Neuronal stem cell (in vitro differentiated cells): ENCODE results near the gene DRD4.
A peak's percentile ranks its signal among the peaks of the same experiment; 100 is the strongest.

Experiments used
- DNase-seq: peaks from one replicate; pipeline ENCODE4 v3.0.0-alpha.2; 2013; ENCODE audit warnings: low spot score
- H2AFZ ChIP-seq: one replicate; pipeline ENCODE4 v1.6.1; 2013; ENCODE audit warnings: mild to moderate bottlenecking, low read length, inconsistent platforms
- H2AK5ac ChIP-seq: 2 replicates; pipeline ENCODE4 v1.6.1; 2013; ENCODE audit warnings: low read depth, mild to moderate bottlenecking, inconsistent platforms, low read length, moderate library complexity, mixed read lengths
- H2BK120ac ChIP-seq: 2 replicates; pipeline ENCODE4 v1.6.1; 2013; ENCODE audit warnings: low read depth, mild to moderate bottlenecking, inconsistent platforms, low read length, moderate library complexity, mixed read lengths
- H2BK12ac ChIP-seq: one replicate; pipeline ENCODE4 v1.6.1; 2013; ENCODE audit warnings: low read length, inconsistent platforms
- H2BK15ac ChIP-seq: 2 replicates; pipeline ENCODE4 v1.6.1; 2013; ENCODE audit warnings: mild to moderate bottlenecking, low read length, inconsistent platforms, mixed read lengths
- H2BK5ac ChIP-seq: one replicate; pipeline ENCODE4 v1.6.1; 2013; ENCODE audit warnings: inconsistent platforms, mild to moderate bottlenecking, low read length, moderate library complexity
- H3K14ac ChIP-seq: one replicate; pipeline ENCODE4 v1.6.1; 2013; ENCODE audit warnings: low read length, inconsistent platforms
- H3K18ac ChIP-seq: 2 replicates; pipeline ENCODE4 v1.6.1; 2013; ENCODE audit warnings: low read length, inconsistent platforms
- H3K23ac ChIP-seq: 2 replicates; pipeline ENCODE4 v1.6.1; 2013; ENCODE audit warnings: low read depth, mild to moderate bottlenecking, mixed read lengths, low read length, inconsistent platforms; ENCODE audit not compliant: poor library complexity
- H3K27ac ChIP-seq: replicated peaks from 3 replicates; pipeline ENCODE4 v1.5.1; 2013; ENCODE audit warnings: low read length, inconsistent platforms
- H3K27me3 ChIP-seq, 3 experiments: 2 replicates each; pipeline ENCODE4 v1.6.1; 2013; ENCODE audit warnings: low read length in 3 of 3, mild to moderate bottlenecking in 2 of 3, inconsistent platforms in 1 of 3, low read depth in 1 of 3, mixed read lengths in 1 of 3, moderate library complexity in 1 of 3; ENCODE audit not compliant: control insufficient read depth in 3 of 3, insufficient read depth in 3 of 3
- H3K36me3 ChIP-seq, 2 donors: replicated peaks in 1 of 2; 2 replicates each; pipeline ENCODE4 v1.6.1; 2013; ENCODE audit warnings: low read length in 2 of 2; ENCODE audit not compliant: control insufficient read depth in 2 of 2, insufficient read depth in 2 of 2
- H3K4ac ChIP-seq: 2 replicates; pipeline ENCODE4 v1.6.1; 2013; ENCODE audit warnings: inconsistent platforms, mild to moderate bottlenecking, low read length, moderate library complexity
- H3K4me1 ChIP-seq, 2 donors: 1 replicate in 1 of 2; 2 replicates in 1 of 2; pipeline ENCODE4 v1.6.1; 2013; ENCODE audit warnings: low read length in 2 of 2, low read depth in 1 of 2; ENCODE audit not compliant: control insufficient read depth in 2 of 2, insufficient read depth in 1 of 2
- H3K4me2 ChIP-seq: one replicate; pipeline ENCODE4 v1.6.1; 2013; ENCODE audit warnings: mild to moderate bottlenecking, low read length, inconsistent platforms; ENCODE audit not compliant: insufficient read depth, poor library complexity, severe bottlenecking
- H3K4me3 ChIP-seq, 2 donors: 2 replicates each; pipeline ENCODE4 v1.5.1; 2013; ENCODE audit warnings: low read length in 2 of 2, mild to moderate bottlenecking in 2 of 2, inconsistent platforms in 1 of 2, moderate library complexity in 1 of 2
- H3K79me1 ChIP-seq: one replicate; pipeline ENCODE4 v1.6.1; 2013; ENCODE audit warnings: low read depth, mild to moderate bottlenecking, inconsistent platforms, low read length, moderate library complexity
- H3K9ac ChIP-seq: one replicate; pipeline ENCODE4 v1.6.1; 2013; ENCODE audit warnings: mild to moderate bottlenecking, low read depth, low read length, inconsistent platforms; ENCODE audit not compliant: poor library complexity
- H3K9me3 ChIP-seq, 2 donors: replicated peaks in 1 of 2; 2 replicates each; pipeline versions ENCODE3 to v1.6.1; 2013; ENCODE audit warnings: low read length in 2 of 2, mild to moderate bottlenecking in 2 of 2, inconsistent platforms in 1 of 2, low read depth in 1 of 2, mixed read lengths in 1 of 2, moderate library complexity in 1 of 2; ENCODE audit not compliant: control insufficient read depth in 2 of 2, insufficient read depth in 1 of 2
- H4K8ac ChIP-seq: one replicate; pipeline ENCODE4 v1.6.1; 2013; ENCODE audit warnings: low read depth, mild to moderate bottlenecking, inconsistent platforms, low read length, moderate library complexity
- H4K91ac ChIP-seq: one replicate; pipeline ENCODE4 v1.6.1; 2013; ENCODE audit warnings: low read length, low read depth, mild to moderate bottlenecking, inconsistent platforms; ENCODE audit not compliant: poor library complexity
- WGBS, 2 donors: extraction: QIAGEN DNeasy Blood & Tissue Kit; methylation state at CpG; one replicate each; pipeline ENCODE4 v1.1.7; 2013; ENCODE audit warnings: missing lambda C conversion rate in 2 of 2, mixed read lengths in 1 of 2; ENCODE audit not compliant: insufficient read length in 2 of 2, insufficient replicate concordance in 1 of 2; ENCODE audit errors: extremely low coverage in 2 of 2; 5-methylcytosine and 5-hydroxymethylcytosine counted together

The DRD4 gene

GRCh38 chr11:607020-607780 lies 29.9 kb upstream of the DRD4 start:
- DNase-seq = no peak
- Histone ChIP-seq H3K4ac (no peak overlapping the region), H3K14ac (no peak overlapping the region), H3K36me3 (peaks cover 75 to 98% of the 10 kb centered on the region in 2 donors), H2BK12ac (no peak overlapping the region), H3K9ac (no peak overlapping the region), H3K4me1 (no peaks in the 10 kb centered on the region), H3K9me3 (no peaks in the 10 kb centered on the region), H2BK15ac (no peak overlapping the region), H3K27me3 (peaks cover 0 to 2% (median 0%) of the 10 kb centered on the region in 3 experiments), H3K27ac (no peak overlapping the region), H2BK5ac (no peak overlapping the region), H3K18ac (no peak overlapping the region), H3K23ac (no peak overlapping the region), H2BK120ac (no peak overlapping the region), H3K4me3 (no peak overlapping the region), H4K91ac (no peak overlapping the region), H2AK5ac (no peak overlapping the region), H3K79me1 (peaks cover 7% of the 10 kb centered on the region), H2AFZ (no peak overlapping the region), H3K4me2 (peak overlapping the region; percentile 11), H4K8ac (no peak overlapping the region)
- WGBS, 2 donors = no CpG with 5 or more reads among the region's 35 CpGs

- Histone ChIP-seq H3K27me3 (peaks cover 0 to 2% (median 0%) of the 10 kb centered on the region in 3 experiments), H3K79me1 (peaks cover 8% of the 10 kb centered on the region), H2BK15ac (no peak overlapping the region), H2AK5ac (no peak overlapping the region), H4K8ac (no peak overlapping the region), H2BK120ac (no peak overlapping the region), H3K23ac (peak overlapping the region; percentile 31), H4K91ac (no peak overlapping the region), H3K9me3 (no peaks in the 10 kb centered on the region), H3K36me3 (peaks cover 79 to 98% of the 10 kb centered on the region in 2 donors), H3K18ac (no peak overlapping the region), H2BK12ac (no peak overlapping the region), H3K14ac (no peak overlapping the region), H2AFZ (no peak overlapping the region), H3K4ac (no peak overlapping the region), H3K4me1 (no peaks in the 10 kb centered on the region), H3K9ac (no peak overlapping the region), H3K4me2 (no peak overlapping the region), H3K27ac (no peak overlapping the region), H3K4me3 (no peak overlapping the region), H2BK5ac (no peak overlapping the region)
- no CpG with 5 or more reads among the region's 45 CpGs for WGBS, 2 donors
- no peak for DNase-seq
Observed at GRCh38 chr11:607971-608659, 29.0 kb upstream of the DRD4 start.

GRCh38 chr11:608791-609251 lies 28.2 kb upstream of the DRD4 start:
- Histone ChIP-seq H3K4me2 (no peak overlapping the region), H3K18ac (no peak overlapping the region), H3K27ac (no peak overlapping the region), H4K8ac (no peak overlapping the region), H2AK5ac (no peak overlapping the region), H3K4ac (no peak overlapping the region), H2BK12ac (no peak overlapping the region), H2BK5ac (peak overlapping the region; percentile 24), H3K36me3 (peaks cover 78 to 96% of the 10 kb centered on the region in 2 donors), H3K23ac (no peak overlapping the region), H2BK120ac (no peak overlapping the region), H3K14ac (no peak overlapping the region), H4K91ac (no peak overlapping the region), H3K79me1 (peaks cover 10% of the 10 kb centered on the region), H3K4me3 (no peak overlapping the region), H2AFZ (no peak overlapping the region), H3K9ac (no peak overlapping the region), H3K9me3 (no peaks in the 10 kb centered on the region), H2BK15ac (no peak overlapping the region), H3K27me3 (peaks cover 0 to 2% (median 0%) of the 10 kb centered on the region in 3 experiments), H3K4me1 (no peaks in the 10 kb centered on the region)
- WGBS, 2 donors = no CpG with 5 or more reads among the region's 28 CpGs
- DNase-seq = no peak

- Histone ChIP-seq H2AFZ (no peak overlapping the region), H3K23ac (no peak overlapping the region), H3K9ac (no peak overlapping the region), H2BK12ac (peak overlapping the region; percentile 22), H4K91ac (no peak overlapping the region), H3K4me2 (no peak overlapping the region), H2BK120ac (no peak overlapping the region), H2BK5ac (peak overlapping the region; percentile 24), H3K27ac (no peak overlapping the region), H2BK15ac (no peak overlapping the region), H3K4me1 (no peaks in the 10 kb centered on the region), H3K14ac (no peak overlapping the region), H3K18ac (no peak overlapping the region), H3K27me3 (peaks cover 0 to 2% (median 0%) of the 10 kb centered on the region in 3 experiments), H3K79me1 (peaks cover 13% of the 10 kb centered on the region), H3K9me3 (no peaks in the 10 kb centered on the region), H3K4ac (no peak overlapping the region), H3K36me3 (peaks cover 74 to 96% of the 10 kb centered on the region in 2 donors), H3K4me3 (no peak overlapping the region), H4K8ac (no peak overlapping the region), H2AK5ac (no peak overlapping the region)
- DNase-seq = no peak
- no CpG with 5 or more reads among the region's 28 CpGs for WGBS, 2 donors
Observed at GRCh38 chr11:609341-609811, 27.7 kb upstream of the DRD4 start.
